Coronary artery (tissue), 2 donors: Measurements from ENCODE around the gene CRISPLD2.

Experiments used
- DNase-seq: peaks from one replicate; pipeline ENCODE4 v3.0.0-alpha.2; 2017; ENCODE audit warnings: low spot score
- H3K27ac ChIP-seq, 2 donors: fragments of 200-600 bp; sonication (generic); one replicate each; pipeline ENCODE4 v1.5.1; 2016 to 2019
- H3K4me3 ChIP-seq: fragments of 200-600 bp; sonication (generic); 2 replicates; pipeline ENCODE4 v1.5.1; 2016; ENCODE audit warnings: mild to moderate bottlenecking, moderate library complexity
- CTCF ChIP-seq: fragments of 200-600 bp; sonication (generic); IDR thresholded peaks from one replicate; pipeline ENCODE4 v1.5.1; 2019; ENCODE audit warnings: antibody characterized with exemption

CRISPLD2 gene

GRCh38 chr16:84807776-84808175, 12.0 kb upstream of the CRISPLD2 start:
- H3K27ac ChIP-seq = no peak overlapping the region
- no peak for DNase-seq
- no peak for TF ChIP-seq CTCF

GRCh38 chr16:84808826-84809225, 11.0 kb upstream of the CRISPLD2 start:
- DNase-seq = no peak
- Histone ChIP-seq H3K4me3 (no peak overlapping the region), H3K27ac (no peak overlapping the region)
- no peak for TF ChIP-seq CTCF

More at GRCh38 chr16:84807776-84808175, 12.0 kb upstream of the CRISPLD2 start:
- no peak overlapping the region for H3K4me3 ChIP-seq

- no peak for TF ChIP-seq CTCF
- peak overlapping the region in 1 of 2 donors; percentile 72 for H3K27ac ChIP-seq
- H3K4me3 ChIP-seq = no peak overlapping the region
- no peak for DNase-seq
Observed at GRCh38 chr16:84810518-84811273, 9.1 kb upstream of the CRISPLD2 start.

- no peak overlapping the region for H3K4me3 ChIP-seq
- TF ChIP-seq CTCF = no peak
- peak overlapping the region in 1 of 2 donors; percentile 72 for H3K27ac ChIP-seq
- DNase-seq = no peak
Observed at GRCh38 chr16:84811529-84811928, 8.3 kb upstream of the CRISPLD2 start.

- no peak for TF ChIP-seq CTCF
- no peak overlapping the region for H3K27ac ChIP-seq
- no peak overlapping the region for H3K4me3 ChIP-seq
- DNase-seq = no peak
Observed at GRCh38 chr16:84813141-84813934, 6.4 kb upstream of the CRISPLD2 start.

- Histone ChIP-seq H3K27ac (peak overlapping the region in 1 of 2 donors; percentile 6), H3K4me3 (no peak overlapping the region)
- TF ChIP-seq CTCF = no peak
- no peak for DNase-seq
Observed at GRCh38 chr16:84815462-84815861, 4.3 kb upstream of the CRISPLD2 start.
